Head of caudate nucleus (tissue), 42 donors: ENCODE measurements around the gene ARHGAP23.
"Not testable (repeated sequence)": the region's sequence is repeated elsewhere in the genome, so short reads cannot be mapped to it uniquely, and the experiment has no call there.

Experiments
- DNase-seq, 42 donors: peaks; one replicate each; pipeline versions ENCODE4 v3.0.0 to v3.0.0-alpha.2; 2020 to 2021; ENCODE audit warnings: mixed read lengths in 7 of 42
- intact Hi-C: fragments of 100-400 bp; cut with DNase I; formaldehyde crosslinking; loops from one replicate; pipeline ENCODE4 v1.15.0; 2022

Gene ARHGAP23

GRCh38 chr17:38497656-38498055 is 69.4 kb downstream of the ARHGAP23 start:
- intact Hi-C loops, DNase-seq: not testable (repeated sequence)

- intact Hi-C loops: no loop called here
- DNase-seq: peak in 1 of 42 donors; percentile 17
These were observed 70.1 kb downstream of the ARHGAP23 start for GRCh38 chr17:38498353-38498752.

GRCh38 chr17:38499230-38499629 is 71.0 kb downstream of the ARHGAP23 start:
- intact Hi-C loops: not testable (repeated sequence)
- peak in 1 of 42 donors; percentile 9 for DNase-seq

- DNase-seq, intact Hi-C loops: not testable (repeated sequence)
These were observed 73.5 kb downstream of the ARHGAP23 start for GRCh38 chr17:38501718-38502117.

- peak in 1 of 42 donors; percentile 12 for DNase-seq
- intact Hi-C loops: not testable (repeated sequence)
These were observed 75.1 kb downstream of the ARHGAP23 start for GRCh38 chr17:38503286-38503913.

- DNase-seq: peak in 1 of 42 donors; percentile 14
- intact Hi-C loops: no loop called here
These were observed 76.0 kb downstream of the ARHGAP23 start for GRCh38 chr17:38504216-38504615.

- intact Hi-C loops: no loop called here
- peak in 1 of 42 donors; percentile 10 for DNase-seq
These were observed 79.2 kb downstream of the ARHGAP23 start for GRCh38 chr17:38507436-38507835.

GRCh38 chr17:38507921-38508569 is 79.8 kb downstream of the ARHGAP23 start:
- intact Hi-C loops: no loop called here

GRCh38 chr17:38508570-38508950 is 80.3 kb downstream of the ARHGAP23 start:
- peak in 1 of 42 donors; percentile 17 for DNase-seq
- intact Hi-C loops: no loop called here

More at GRCh38 chr17:38507921-38508569, 79.8 kb downstream of the ARHGAP23 start:
- DNase-seq: peak in 1 of 42 donors; percentile 10

- DNase-seq: peak; percentile 64 to 90 (median 78)
- intact Hi-C loops: no loop called here
These were observed 80.9 kb downstream of the ARHGAP23 start for GRCh38 chr17:38508954-38509771.

GRCh38 chr17:38509772-38510420 is 81.6 kb downstream of the ARHGAP23 start:
- intact Hi-C loops: loop anchor here (10.0 kb wide), 1 partner anchor 155 kb away; no protein-coding TSS in a partner anchor
- DNase-seq: peak in 3 of 42 donors; percentile 29 to 46 (median 45)

GRCh38 chr17:38510421-38511149 is 82.3 kb downstream of the ARHGAP23 start:
- DNase-seq: peak in 3 of 42 donors; percentile 32 to 55 (median 38)
- intact Hi-C loops: loop anchor here (10.0 kb wide), 1 partner anchor 154 kb away; no protein-coding TSS in a partner anchor

- intact Hi-C loops: loop anchor here (10.0 kb wide), 1 partner anchor 153 kb away; no protein-coding TSS in a partner anchor
- DNase-seq: peak in 1 of 42 donors; percentile 26
These were observed 83.2 kb downstream of the ARHGAP23 start for GRCh38 chr17:38511150-38512108.

GRCh38 chr17:38512473-38513058 is 84.3 kb downstream of the ARHGAP23 start:
- DNase-seq: peak in 1 of 42 donors; percentile 15
- intact Hi-C loops: loop anchor here (10.0 kb wide), 1 partner anchor 152 kb away; no protein-coding TSS in a partner anchor

- intact Hi-C loops: not testable (repeated sequence)
- DNase-seq: peak in 1 of 42 donors; percentile 3
These were observed 98.3 kb downstream of the ARHGAP23 start for GRCh38 chr17:38526526-38526925.

- peak in 1 of 42 donors; percentile 4 for DNase-seq
- intact Hi-C loops: not testable (repeated sequence)
These were observed 99.9 kb downstream of the ARHGAP23 start for GRCh38 chr17:38528141-38528540.

GRCh38 chr17:38530856-38531255 is 102.6 kb downstream of the ARHGAP23 start:
- peak in 14 of 42 donors; percentile 16 to 64 (median 46) for DNase-seq
- intact Hi-C loops: not testable (repeated sequence)
